ENCODE data around the gene AIG1.
"Not testable (repeated sequence)": the region's sequence is repeated elsewhere in the genome, so short reads cannot be mapped to it uniquely, and the experiment has no call there.

Gene AIG1

DNA sequence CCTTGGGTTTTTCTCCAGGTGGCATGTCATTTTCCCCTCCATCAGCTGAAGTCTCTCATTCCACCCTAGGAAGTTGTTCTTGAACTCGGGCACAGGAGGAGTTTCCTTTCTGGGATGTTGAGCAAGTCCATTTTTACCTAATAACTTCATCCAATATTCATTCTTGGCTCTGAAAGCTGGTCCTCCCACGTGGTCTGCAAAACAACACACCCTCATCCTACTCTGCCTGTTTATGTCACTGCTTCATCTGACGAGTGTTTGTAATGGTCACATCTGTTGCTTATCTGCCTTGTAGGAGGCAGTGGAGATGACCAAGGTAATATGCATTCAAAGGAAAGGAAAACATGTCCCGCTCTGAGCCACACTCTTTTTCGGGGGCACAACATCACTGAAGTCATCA, 41.7 kb upstream of the AIG1 start:
- Histone ChIP-seq H3K4me1 (ENCODE audit: low read length) (no peaks in the 10 kb centered on the region), H3K4me2 (ENCODE audit: low read depth, low read length) (no peak overlapping the region), H3K27ac (ENCODE audit: low read length) (no peak overlapping the region), H3K79me2 (ENCODE audit: low read length) (no peaks in the 10 kb centered on the region), H3F3A (ENCODE audit: insufficient read depth, low read length) (no peaks in the 10 kb centered on the region), H3K9me3 (replicated peaks; ENCODE audit: insufficient read depth, low read length) (no peaks in the 10 kb centered on the region), H3K4me3 (ENCODE audit: low read length) (no peak overlapping the region), H3K36me3 (replicated peaks; ENCODE audit: insufficient read depth, low read length) (no peaks in the 10 kb centered on the region), H3K9me2 (replicated peaks; ENCODE audit: insufficient read depth, low read length) (no peaks in the 10 kb centered on the region), H4K20me1 (ENCODE audit: insufficient read depth, low read length) (no peaks in the 10 kb centered on the region), H3K27me3 (replicated peaks; ENCODE audit: insufficient read depth, low read length) (no peaks in the 10 kb centered on the region), H3K9ac (ENCODE audit: low read length) (no peak overlapping the region), H2AFZ (ENCODE audit: low read length) (no peak overlapping the region)
- TF ChIP-seq EZH2 (optimal IDR thresholded peaks at IDR 0.05; ENCODE audit: low read depth, low read length), result no peak
- TF ChIP-seq, protein P1, sequence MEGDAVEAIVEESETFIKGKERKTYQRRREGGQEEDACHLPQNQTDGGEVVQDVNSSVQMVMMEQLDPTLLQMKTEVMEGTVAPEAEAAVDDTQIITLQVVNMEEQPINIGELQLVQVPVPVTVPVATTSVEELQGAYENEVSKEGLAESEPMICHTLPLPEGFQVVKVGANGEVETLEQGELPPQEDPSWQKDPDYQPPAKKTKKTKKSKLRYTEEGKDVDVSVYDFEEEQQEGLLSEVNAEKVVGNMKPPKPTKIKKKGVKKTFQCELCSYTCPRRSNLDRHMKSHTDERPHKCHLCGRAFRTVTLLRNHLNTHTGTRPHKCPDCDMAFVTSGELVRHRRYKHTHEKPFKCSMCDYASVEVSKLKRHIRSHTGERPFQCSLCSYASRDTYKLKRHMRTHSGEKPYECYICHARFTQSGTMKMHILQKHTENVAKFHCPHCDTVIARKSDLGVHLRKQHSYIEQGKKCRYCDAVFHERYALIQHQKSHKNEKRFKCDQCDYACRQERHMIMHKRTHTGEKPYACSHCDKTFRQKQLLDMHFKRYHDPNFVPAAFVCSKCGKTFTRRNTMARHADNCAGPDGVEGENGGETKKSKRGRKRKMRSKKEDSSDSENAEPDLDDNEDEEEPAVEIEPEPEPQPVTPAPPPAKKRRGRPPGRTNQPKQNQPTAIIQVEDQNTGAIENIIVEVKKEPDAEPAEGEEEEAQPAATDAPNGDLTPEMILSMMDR (IDR thresholded peaks at IDR 0.05; ENCODE audit: low read length), result no peak
- no peak for TF ChIP-seq EZH2phosphoT487 (IDR thresholded peaks at IDR 0.05; ENCODE audit: low read length)
- DNase-seq, result no peak

DNA sequence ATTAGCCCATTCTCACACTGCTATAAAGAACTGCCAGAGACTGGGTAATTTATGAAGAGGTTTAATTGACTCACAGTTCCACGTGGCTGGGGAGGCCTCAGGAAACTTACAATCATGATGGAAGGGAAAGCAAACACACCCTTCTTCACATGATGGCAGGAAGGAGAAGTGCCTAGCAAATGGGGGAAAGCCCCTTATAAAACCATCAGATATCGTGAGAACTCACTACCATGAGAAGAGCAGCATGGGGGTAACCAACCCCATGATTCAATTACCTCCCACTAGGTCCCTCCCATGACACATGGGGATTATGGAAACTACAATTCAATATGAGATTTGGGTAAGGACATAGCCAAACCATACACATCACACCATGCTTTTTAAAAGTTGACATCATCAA, 39.8 kb upstream of the AIG1 start:
- H2AFZ ChIP-seq (ENCODE audit: low read length); H3K9ac ChIP-seq (ENCODE audit: low read length); H3K4me1 ChIP-seq (ENCODE audit: low read length); H3K36me3 ChIP-seq (replicated peaks; ENCODE audit: insufficient read depth, low read length); DNase-seq; H3K4me3 ChIP-seq (ENCODE audit: low read length); H3K79me2 ChIP-seq (ENCODE audit: low read length); H3K27ac ChIP-seq (ENCODE audit: low read length); H3K9me2 ChIP-seq (replicated peaks; ENCODE audit: insufficient read depth, low read length); H3K27me3 ChIP-seq (replicated peaks; ENCODE audit: insufficient read depth, low read length); H3F3A ChIP-seq (ENCODE audit: insufficient read depth, low read length); H4K20me1 ChIP-seq (ENCODE audit: insufficient read depth, low read length); H3K9me3 ChIP-seq (replicated peaks; ENCODE audit: insufficient read depth, low read length); H3K4me2 ChIP-seq (ENCODE audit: low read depth, low read length): not testable (repeated sequence)

DNA sequence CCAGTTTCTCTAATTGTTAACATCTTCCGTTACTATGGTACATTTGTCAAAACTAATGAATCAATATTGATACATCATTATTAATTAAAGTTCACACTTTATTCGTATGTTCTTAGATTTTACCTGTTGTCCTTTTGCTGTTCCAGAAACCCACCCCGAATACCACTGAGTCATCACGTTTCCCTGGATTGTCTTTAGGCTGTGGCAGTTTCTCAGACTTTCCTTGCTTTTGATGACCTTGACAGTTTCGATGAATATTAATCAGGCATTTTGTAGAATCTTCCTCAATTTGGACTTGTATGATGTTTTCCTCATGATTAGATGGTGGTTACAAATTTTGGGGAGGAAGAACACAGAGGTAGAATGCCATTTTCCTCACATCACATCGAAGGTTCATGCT, 39.1 kb upstream of the AIG1 start:
- Histone ChIP-seq H3F3A (ENCODE audit: insufficient read depth, low read length) (no peaks in the 10 kb centered on the region), H3K27ac (ENCODE audit: low read length) (no peak overlapping the region), H3K9me2 (replicated peaks; ENCODE audit: insufficient read depth, low read length) (no peaks in the 10 kb centered on the region), H3K27me3 (replicated peaks; ENCODE audit: insufficient read depth, low read length) (no peaks in the 10 kb centered on the region), H4K20me1 (ENCODE audit: insufficient read depth, low read length) (no peaks in the 10 kb centered on the region), H3K36me3 (replicated peaks; ENCODE audit: insufficient read depth, low read length) (no peaks in the 10 kb centered on the region), H3K4me3 (ENCODE audit: low read length) (no peak overlapping the region), H3K9ac (ENCODE audit: low read length) (no peak overlapping the region), H3K4me1 (ENCODE audit: low read length) (no peaks in the 10 kb centered on the region), H2AFZ (ENCODE audit: low read length) (no peak overlapping the region), H3K79me2 (ENCODE audit: low read length) (no peaks in the 10 kb centered on the region), H3K9me3 (replicated peaks; ENCODE audit: insufficient read depth, low read length) (no peaks in the 10 kb centered on the region), H3K4me2 (ENCODE audit: low read depth, low read length) (no peak overlapping the region)
- TF ChIP-seq EZH2 (optimal IDR thresholded peaks at IDR 0.05; ENCODE audit: low read depth, low read length) (no peak), EZH2phosphoT487 (IDR thresholded peaks at IDR 0.05; ENCODE audit: low read length) (no peak)
- TF ChIP-seq, protein P1 (IDR thresholded peaks at IDR 0.05; ENCODE audit: low read length), result no peak
- no peak for DNase-seq

DNA sequence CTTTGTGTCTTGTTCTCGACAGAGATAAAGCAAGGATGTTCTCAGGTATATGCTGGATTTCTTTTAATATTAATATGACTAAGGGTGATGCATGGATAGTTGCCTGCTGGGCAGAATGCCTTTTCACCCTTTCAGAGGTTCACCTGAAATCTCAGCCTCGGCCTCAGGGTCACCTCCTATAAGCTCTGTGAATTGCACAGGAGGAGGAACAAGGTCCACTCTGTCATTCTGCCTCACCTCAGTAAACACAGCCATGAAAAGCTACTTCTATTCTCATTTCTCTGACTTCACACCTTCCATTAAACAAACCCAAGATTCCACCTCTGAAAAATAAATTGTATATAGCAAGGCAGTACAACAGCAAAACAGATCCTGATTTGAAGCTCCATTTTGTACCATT, 38.1 kb upstream of the AIG1 start:
- H3K79me2 ChIP-seq (ENCODE audit: low read length), result no peaks in the 10 kb centered on the region
- no peaks in the 10 kb centered on the region for H3K4me1 ChIP-seq (ENCODE audit: low read length)
- H4K20me1 ChIP-seq (ENCODE audit: insufficient read depth, low read length), result no peaks in the 10 kb centered on the region
- no peak overlapping the region for H3K27ac ChIP-seq (ENCODE audit: low read length)
- H3K36me3 ChIP-seq (replicated peaks; ENCODE audit: insufficient read depth, low read length), result no peaks in the 10 kb centered on the region
- TF ChIP-seq EZH2phosphoT487 (IDR thresholded peaks at IDR 0.05; ENCODE audit: low read length) (no peak), EZH2 (optimal IDR thresholded peaks at IDR 0.05; ENCODE audit: low read depth, low read length) (no peak)
- TF ChIP-seq, protein P1 (IDR thresholded peaks at IDR 0.05; ENCODE audit: low read length), result no peak
- H3K4me3 ChIP-seq (ENCODE audit: low read length), result no peak overlapping the region
- no peak overlapping the region for H3K9ac ChIP-seq (ENCODE audit: low read length)
- no peak overlapping the region for H2AFZ ChIP-seq (ENCODE audit: low read length)
- no peak for DNase-seq
- H3K27me3 ChIP-seq (replicated peaks; ENCODE audit: insufficient read depth, low read length), result no peaks in the 10 kb centered on the region
- no peaks in the 10 kb centered on the region for H3K9me2 ChIP-seq (replicated peaks; ENCODE audit: insufficient read depth, low read length)
- H3K9me3 ChIP-seq (replicated peaks; ENCODE audit: insufficient read depth, low read length), result no peaks in the 10 kb centered on the region
- no peaks in the 10 kb centered on the region for H3F3A ChIP-seq (ENCODE audit: insufficient read depth, low read length)
- H3K4me2 ChIP-seq (ENCODE audit: low read depth, low read length), result no peak overlapping the region

Measured in MM.1S (cell line).